C4-2B (cell line): ENCODE measurements around the gene VOPP1.

ENCODE experiments used
- H3K27ac ChIP-seq: fragments of 450-650 bp; 2 replicates; pipeline ENCODE4 v1.5.1; 2017
- ZFX ChIP-seq: fragments of 450-650 bp; IDR thresholded peaks from 2 replicates; pipeline ENCODE4 v1.6.1; 2017
- TF ChIP-seq, protein P1 (sequence below): fragments of 450-650 bp; conservative IDR thresholded peaks from 2 replicates; pipeline ENCODE4 v1.5.1; 2017; ENCODE audit warnings: mild to moderate bottlenecking

VOPP1 gene

DNA sequence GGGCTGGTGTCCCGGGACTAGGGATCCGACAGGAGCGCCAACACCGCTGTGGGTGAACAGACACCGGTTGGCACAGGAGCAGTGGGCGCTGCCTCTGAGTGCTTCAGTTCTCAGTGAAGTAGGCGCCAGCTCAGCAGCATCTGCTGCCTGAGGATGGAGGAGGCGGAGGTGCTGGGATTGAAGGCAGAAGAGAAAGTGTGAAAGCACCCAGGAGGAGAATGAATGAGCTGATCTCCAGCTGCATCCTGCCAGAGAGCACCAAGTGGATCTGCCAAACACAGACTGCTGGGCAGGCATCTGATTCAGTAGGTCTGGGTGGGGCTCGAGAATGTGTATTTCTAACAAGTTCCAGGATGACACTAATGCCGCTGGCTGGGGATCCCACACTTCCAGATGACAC is 132.7 kb downstream of the VOPP1 start:
- no peak for TF ChIP-seq ZFX
- TF ChIP-seq, protein P1, sequence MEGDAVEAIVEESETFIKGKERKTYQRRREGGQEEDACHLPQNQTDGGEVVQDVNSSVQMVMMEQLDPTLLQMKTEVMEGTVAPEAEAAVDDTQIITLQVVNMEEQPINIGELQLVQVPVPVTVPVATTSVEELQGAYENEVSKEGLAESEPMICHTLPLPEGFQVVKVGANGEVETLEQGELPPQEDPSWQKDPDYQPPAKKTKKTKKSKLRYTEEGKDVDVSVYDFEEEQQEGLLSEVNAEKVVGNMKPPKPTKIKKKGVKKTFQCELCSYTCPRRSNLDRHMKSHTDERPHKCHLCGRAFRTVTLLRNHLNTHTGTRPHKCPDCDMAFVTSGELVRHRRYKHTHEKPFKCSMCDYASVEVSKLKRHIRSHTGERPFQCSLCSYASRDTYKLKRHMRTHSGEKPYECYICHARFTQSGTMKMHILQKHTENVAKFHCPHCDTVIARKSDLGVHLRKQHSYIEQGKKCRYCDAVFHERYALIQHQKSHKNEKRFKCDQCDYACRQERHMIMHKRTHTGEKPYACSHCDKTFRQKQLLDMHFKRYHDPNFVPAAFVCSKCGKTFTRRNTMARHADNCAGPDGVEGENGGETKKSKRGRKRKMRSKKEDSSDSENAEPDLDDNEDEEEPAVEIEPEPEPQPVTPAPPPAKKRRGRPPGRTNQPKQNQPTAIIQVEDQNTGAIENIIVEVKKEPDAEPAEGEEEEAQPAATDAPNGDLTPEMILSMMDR: no peak
- H3K27ac ChIP-seq: no peak overlapping the region

DNA sequence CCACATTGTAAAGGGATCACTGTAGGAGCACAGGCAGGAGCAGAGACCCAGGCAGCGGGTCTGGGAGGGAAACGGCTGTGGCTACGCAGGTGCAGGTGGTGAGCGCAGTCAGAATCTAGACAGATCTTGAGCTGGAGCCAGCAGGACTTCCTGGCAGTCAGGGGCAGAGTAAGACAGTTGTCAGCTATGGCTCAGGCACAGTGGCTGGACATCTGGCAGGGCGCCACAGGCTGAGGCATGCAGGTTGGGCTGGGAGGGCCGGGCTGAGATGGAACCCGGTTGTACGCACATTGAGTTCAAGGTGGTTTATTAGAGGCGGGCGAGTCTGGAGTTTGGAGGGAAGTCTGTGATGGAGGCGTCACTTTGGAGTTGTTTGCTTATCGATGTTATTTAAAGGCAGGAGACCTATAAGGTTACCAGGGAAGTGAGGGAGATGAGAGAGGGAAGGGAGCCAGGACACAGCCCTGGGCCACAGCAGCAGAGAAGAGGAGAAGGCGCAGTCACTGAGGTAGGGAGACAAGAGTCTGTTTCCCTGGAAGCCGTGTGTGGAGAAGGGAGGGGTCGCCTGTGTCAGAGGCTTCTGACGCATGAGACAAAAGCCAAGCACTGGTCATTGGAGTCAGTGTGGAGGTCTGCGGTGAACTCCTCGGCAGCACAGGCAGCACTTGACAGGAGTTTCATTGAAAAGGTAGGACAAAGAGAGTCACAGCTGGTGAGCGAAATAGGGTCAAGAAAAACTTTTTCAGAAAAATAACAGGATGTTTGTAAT is 133.4 kb downstream of the VOPP1 start:
- H3K27ac ChIP-seq: peak overlapping the region; percentile 10; the same call in 1 of the 2 replicates
- TF ChIP-seq, protein P1: no peak
- TF ChIP-seq ZFX: no peak

DNA sequence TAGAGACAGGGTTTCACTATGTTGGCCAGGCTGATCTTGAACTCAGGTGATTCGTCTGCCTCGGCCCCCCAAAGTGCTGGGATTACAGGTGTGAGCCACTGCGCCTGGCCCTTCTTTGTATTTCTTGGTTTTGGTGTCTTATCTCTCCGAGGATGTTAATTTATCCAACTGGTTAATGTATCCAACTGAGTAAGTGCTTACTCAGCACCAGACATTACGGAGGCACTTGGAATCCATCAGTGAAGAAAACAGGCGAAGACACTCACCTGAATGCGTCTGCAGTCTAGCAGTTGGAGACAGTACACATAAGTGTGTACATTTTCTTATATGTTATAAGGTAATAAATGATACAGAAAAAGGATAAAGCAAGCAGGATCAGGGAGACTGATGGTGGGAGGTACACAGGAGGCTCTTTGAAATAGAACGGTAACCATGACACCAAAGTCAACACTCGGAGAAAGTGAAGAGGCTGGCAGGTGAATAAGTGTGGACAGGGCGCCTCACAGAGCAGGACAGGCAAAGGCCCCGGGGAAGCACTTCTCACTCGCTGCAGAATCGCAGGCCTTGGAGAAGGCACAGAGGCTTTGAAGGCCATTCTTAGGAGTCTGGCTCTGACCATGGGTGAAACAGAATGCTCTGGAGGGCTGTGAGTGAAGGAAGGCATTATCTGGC is 134.1 kb downstream of the VOPP1 start:
- TF ChIP-seq, protein P1: no peak
- TF ChIP-seq ZFX: no peak
- H3K27ac ChIP-seq: peak overlapping the region; percentile 10; the same call in 1 of the 2 replicates

DNA sequence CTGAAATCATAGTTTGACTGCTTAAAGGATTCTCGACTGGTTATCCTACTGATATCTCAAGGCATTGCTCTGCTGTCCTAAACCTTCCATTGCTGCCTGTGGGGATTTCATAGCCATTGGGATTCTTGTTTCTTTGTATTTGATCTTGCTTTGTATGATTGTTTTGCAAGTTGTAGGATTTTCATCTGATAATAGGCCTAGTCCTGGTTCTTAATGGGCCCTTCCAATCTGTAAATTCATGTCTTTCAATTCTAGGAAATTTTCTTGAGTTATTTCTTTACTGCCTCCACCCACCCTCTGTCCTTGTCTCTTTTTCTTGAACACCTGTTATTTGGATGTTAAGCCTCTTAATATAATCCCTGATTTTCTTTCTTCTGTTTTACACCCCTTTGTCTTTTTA is 134.9 kb downstream of the VOPP1 start:
- TF ChIP-seq, protein P1: no peak
- TF ChIP-seq ZFX: no peak
- H3K27ac ChIP-seq: no peak overlapping the region

DNA sequence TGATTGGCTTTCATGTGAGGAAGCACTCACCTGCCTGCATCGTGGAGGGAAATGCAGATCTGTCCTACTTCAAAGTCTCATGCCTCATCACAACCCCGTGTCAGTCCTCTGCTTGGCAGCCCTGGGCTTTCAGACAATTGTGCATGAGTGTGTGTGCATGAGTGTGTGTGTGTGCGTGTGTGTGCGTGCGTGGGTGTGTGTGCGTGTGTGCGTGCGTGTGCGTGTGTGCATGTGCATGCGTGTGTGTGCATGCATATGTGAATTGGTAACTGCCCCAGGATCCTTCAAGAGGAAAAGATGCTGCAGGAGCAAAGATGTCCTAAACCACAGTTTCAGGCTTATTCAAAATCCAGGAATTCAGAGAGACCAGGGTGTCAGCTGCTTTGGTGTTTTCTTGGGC is 135.8 kb downstream of the VOPP1 start:
- TF ChIP-seq ZFX: no peak
- TF ChIP-seq, protein P1: no peak
- H3K27ac ChIP-seq: no peak overlapping the region

DNA sequence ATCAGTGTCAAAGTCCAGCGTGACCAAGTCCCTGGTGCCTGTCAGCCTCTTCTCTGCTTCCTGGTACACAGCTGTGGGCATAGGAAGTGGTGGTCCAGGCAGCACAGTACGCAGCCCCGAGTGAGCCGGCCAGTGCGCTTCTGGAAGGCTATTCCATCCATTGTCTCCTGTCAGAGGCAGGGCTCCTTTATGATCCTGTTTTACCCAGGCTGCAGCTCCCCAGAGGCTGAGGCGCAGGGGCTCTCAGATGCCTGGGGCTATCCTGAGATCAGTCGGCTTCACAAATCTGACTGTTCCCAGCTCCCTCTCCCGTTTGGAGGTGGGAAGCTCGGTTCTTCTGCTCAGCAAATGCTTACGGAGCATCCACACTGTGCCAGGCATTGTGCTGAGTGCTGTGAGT is 136.8 kb downstream of the VOPP1 start:
- H3K27ac ChIP-seq: no peak overlapping the region
- TF ChIP-seq, protein P1: no peak
- no peak for TF ChIP-seq ZFX

DNA sequence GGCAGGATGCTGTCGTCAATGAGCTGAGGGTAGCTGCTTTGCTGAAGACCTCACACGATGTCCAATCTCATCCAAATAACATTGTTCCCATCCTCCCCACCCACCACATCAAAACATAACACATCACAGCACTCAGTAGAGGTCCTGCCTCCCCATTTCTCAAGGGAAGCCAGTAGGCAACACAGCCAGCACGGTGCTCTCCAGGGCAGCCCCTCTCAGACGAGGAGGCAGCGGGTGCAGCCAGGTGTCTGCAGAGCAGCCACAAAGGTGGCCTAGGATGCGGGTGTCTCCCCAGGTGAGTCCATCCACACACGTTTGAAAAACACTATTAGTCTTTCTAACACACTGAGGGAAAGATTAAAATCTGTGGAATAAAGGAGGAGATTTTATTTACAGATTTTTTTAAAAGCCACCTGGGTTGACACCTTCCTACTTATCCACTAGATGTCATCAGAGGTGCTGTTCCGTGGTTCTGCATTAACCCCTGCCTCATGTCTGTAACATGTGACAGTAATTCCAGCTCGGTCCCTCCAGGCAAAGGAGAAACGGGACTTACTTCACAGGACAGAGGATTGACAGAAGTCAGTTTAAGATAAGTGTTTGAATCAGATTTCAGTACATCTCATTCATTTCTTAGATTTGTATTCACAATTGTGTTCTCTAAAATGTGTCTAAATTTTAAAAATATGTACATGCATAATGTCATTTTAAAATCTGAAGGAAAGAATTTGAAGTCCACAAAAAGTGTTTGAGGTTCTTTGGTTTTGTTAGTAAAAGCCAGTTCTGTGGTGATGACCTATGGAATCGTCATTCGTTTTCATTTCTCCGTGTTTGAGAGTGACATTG is 139.1 kb downstream of the VOPP1 start:
- no peak for TF ChIP-seq ZFX
- TF ChIP-seq, protein P1: peak; percentile 91
- H3K27ac ChIP-seq: peak overlapping the region; percentile 83
